GM23248 (cell line): ENCODE measurements around the gene MAGOHB.

Experiments
- EZH2 ChIP-seq: fragments of 200-600 bp; sonication (generic); IDR thresholded peaks from 2 replicates; pipeline ENCODE4 v1.6.1; 2018; ENCODE audit warnings: antibody characterized with exemption, mild to moderate bottlenecking; ENCODE audit not compliant: insufficient read depth, poor library complexity, severe bottlenecking
- EZH2phosphoT487 ChIP-seq: fragments of 200-600 bp; sonication (generic); IDR thresholded peaks from 2 replicates; pipeline ENCODE4 v1.6.1; 2018; ENCODE audit warnings: antibody characterized with exemption, moderate library complexity, mild to moderate bottlenecking, low read depth; ENCODE audit not compliant: insufficient read depth

GRCh38 chr12:10612984-10613348 lies 443 bp downstream of the MAGOHB start:
- no peak for TF ChIP-seq EZH2
- TF ChIP-seq EZH2phosphoT487 = no peak
